Heart left ventricle (tissue), 13 donors: ENCODE data around the gene COL11A1.

ENCODE experiments used
- CTCF ChIP-seq, 12 donors: fragments of 200-600 bp; sonication (generic) in 4 of 12; IDR thresholded peaks; one replicate each; pipeline versions ENCODE4 v1.5.0 to v1.8.0; 2018 to 2022; ENCODE audit warnings: antibody characterized with exemption in 12 of 12, mild to moderate bottlenecking in 5 of 12
- POLR2A ChIP-seq, 2 donors: fragments of 450-650 bp; IDR thresholded peaks; one replicate each; pipeline ENCODE4 v1.6.1; 2017; ENCODE audit warnings: antibody characterized with exemption in 2 of 2, mild to moderate bottlenecking in 2 of 2, moderate library complexity in 2 of 2
- donor health status: ischemic (EF 13 %, LVEDD 7.1; RV severe dilation, severe dysfunction).
- donor health status: DM: no; HTN: yes; CAD: no.
- donor health status: DM: no; HTN: no; CAD: no.
- donor health status: ischemic (EF 25% LVEDD 6.9; RV normal size, moderate dysfunction).
- donor health status: ischemic (EF 25% LVEDD 5.7; RV mildly dilated, moderate dysfunction).
- donor health status: ischemic (EF 35%, LVEDD 5.7; RV mildly dilated, moderate dysfunction).
- donor health status: nonischemic (EF 11% LVEDD 7.7; RV severe dilation, severe dysfunction).
- donor health status: DM: yes; HTN: yes; CAD: no.
- donor health status: PGD.
- donor health status: ischemic (EF 29% LVEDD 5.4; RV normal size, mild dysfunction).
- donor health status: nonischemic (EF 23%, LVEDD 6.1; RV moderate dilation, normal function).

- TF ChIP-seq CTCF (IDR thresholded peaks at IDR 0.05): no peak
- no peak for TF ChIP-seq POLR2A (IDR thresholded peaks at IDR 0.05)
Observed at GRCh38 chr1:103144681-103145080, 36.4 kb upstream of the COL11A1 start.
